GM19193 (cell line): ENCODE measurements around the gene BTRC.

ENCODE experiments used
- POLR2A ChIP-seq: IDR thresholded peaks from 4 replicates; pipeline ENCODE4 v1.6.1; 2011; ENCODE audit not compliant: insufficient read depth, insufficient read length; ENCODE audit errors: extremely low read depth

The BTRC gene

DNA sequence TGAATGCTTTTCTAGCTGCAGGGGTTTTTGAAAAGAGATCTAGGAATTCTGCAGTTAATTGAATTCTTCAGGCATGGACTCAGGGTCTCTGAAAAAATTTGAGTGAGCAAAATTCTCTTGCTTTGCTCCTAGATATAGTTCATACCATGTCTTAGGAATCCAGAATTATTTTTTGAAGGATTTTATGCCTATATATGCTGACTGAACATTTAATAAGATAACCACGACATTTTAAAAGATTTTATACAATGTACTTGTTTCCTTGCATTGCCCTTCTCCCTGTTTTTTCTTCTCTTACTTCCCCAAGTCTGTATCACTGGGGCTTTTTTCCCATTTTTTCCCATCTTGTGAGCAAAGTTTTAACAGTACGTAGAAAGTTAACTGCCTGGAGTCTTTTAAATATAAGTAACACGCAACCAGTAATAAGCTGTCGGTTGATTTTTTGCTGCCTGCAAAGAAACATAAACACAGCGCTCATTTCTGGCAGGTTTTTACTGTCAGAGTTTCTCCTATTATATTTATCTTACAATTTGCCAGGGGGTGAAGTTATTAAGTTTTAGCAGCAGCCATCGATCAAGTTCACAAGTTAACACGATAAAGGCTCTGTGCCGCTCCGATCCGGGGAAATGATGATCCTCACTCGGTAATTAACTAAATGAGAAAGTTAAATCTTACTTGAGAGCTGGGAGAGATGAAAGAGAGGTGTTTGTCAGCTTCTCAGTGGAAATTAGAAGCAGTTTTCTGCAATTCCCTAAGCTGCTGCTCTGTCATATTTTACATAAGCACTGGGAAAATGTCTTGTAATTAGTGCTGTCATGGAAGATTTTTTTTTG lies 153.1 kb downstream of the BTRC start:
- no peak for TF ChIP-seq POLR2A

DNA sequence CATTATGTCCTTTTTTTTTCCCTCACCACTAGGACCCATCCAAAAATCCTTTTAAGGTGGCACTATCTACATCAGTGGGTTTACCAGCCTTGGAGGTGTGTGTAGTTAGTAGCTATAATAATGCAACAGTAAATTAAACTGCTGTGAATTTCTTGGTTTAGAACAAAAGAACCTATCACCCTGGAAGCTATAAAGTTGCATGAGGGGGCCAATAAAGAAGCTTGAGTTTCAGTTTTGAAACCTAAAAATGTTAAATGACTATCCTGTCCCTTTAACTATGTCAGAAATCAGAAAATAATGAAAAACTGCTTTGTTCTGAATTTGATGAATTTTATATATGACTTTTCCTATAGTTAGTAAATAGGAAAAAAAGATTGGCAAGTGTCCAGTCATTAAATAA lies 153.9 kb downstream of the BTRC start:
- TF ChIP-seq POLR2A, result no peak

- no peak for TF ChIP-seq POLR2A
Observed at GRCh38 chr10:101511938-101512337, 158.0 kb downstream of the BTRC start.

DNA sequence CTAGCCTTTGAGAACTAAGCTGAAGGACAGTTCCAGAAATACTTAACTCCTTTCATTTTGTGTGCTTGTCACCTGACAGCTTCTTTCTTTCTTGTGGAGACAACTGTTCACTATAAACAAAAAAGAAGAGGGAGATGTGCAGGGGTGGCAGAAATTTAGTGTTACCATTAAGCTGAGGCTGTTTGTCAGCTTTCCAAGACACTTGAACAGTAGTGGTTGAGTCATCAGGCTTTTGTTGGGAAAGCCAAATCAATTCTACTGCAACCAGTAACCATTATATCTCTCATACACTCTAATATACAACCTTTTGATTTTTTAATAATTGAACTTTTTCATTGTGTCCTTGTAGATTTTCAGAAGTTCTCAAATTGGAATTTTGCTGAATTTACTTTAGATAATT lies 158.8 kb downstream of the BTRC start:
- TF ChIP-seq POLR2A, result no peak

DNA sequence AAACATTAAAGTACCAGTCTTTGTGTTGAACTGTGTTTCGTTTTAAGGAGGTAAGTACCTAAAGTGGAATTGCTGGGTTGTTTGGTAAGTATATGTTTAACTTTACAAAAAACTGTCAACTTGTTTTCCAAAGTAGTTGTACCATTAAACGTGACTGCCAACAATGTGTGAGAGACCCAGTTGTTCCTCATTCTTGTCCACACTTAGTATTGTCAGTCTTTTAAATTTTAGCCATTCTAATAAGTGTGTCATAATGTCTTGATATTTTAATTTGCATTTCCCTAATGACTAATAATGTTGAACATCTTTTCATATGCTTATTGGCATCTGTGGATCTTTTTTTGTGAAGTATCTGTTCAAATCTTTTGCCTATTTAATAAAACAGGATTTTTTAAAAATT lies 159.8 kb downstream of the BTRC start:
- TF ChIP-seq POLR2A, result no peak

GRCh38 chr10:101525848-101526247 lies 171.9 kb downstream of the BTRC start:
- TF ChIP-seq POLR2A, result no peak

- TF ChIP-seq POLR2A, result no peak
Observed at GRCh38 chr10:101529207-101529606, 175.2 kb downstream of the BTRC start.

GRCh38 chr10:101529725-101530553 lies 176.0 kb downstream of the BTRC start:
- no peak for TF ChIP-seq POLR2A

DNA sequence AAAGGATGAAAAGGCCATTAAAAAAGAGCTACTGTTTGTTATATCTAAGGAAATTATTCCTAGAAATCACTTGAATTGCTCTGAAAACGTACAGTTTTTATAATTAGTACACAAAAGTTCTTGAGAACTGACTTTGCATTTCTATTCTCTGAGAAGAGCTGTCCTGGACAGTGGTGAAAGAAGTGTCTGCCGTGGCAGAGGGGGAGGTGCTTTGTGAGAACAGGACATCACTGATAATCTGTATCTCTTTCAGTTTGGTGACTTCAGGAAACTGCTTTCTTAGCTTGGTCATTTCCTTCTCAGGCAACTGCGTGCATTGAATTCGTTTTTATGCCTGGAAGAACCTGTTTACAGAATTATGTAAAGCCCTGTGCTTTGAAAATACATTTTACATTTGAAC lies 182.0 kb downstream of the BTRC start:
- TF ChIP-seq POLR2A, result no peak

- TF ChIP-seq POLR2A, result no peak
Observed at GRCh38 chr10:101536800-101537199, 182.8 kb downstream of the BTRC start.

- no peak for TF ChIP-seq POLR2A
Observed at GRCh38 chr10:101538446-101538845, 184.5 kb downstream of the BTRC start.

DNA sequence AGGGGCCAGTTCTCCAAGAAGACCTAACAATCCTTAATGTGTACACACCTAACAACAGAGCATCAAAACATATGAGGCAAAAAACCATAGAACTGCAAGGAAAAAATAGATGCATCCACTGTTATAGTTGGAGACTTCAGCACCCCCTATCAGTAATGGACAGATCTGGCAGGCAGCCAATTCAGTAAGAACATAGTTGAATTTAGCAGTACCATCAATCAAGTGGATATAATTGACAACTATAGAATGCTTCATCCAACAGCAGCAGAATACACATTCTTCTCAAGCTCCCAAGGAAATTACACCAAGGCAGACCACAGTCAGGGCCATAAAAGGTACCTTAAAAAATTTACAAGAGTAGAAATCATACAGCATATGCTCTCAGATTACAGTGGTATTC lies 191.9 kb downstream of the BTRC start:
- TF ChIP-seq POLR2A, result no peak

DNA sequence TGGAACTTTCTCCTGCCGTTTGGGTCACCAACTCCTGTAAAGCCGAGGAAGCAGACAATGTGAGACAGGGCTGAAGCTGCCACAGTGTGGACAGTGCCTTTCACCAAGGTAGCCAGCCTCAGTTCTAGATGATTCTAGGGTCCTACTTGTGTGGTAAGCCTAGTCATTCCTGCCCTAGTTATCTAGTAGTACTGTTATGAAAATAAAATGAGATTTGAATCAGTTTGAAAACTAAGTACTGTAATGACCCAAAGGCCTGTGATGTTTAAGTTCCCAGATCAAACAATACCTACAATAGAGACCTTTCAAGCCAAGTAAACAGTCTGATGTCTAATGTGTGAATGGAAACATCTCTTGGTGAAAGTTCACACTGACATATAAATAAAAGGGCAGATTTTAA lies 197.0 kb downstream of the BTRC start:
- no peak for TF ChIP-seq POLR2A

- TF ChIP-seq POLR2A, result no peak
Observed at GRCh38 chr10:101552442-101552841, 198.5 kb downstream of the BTRC start.

- TF ChIP-seq POLR2A, result no peak
Observed at GRCh38 chr10:101557541-101557940, 203.6 kb downstream of the BTRC start.

- TF ChIP-seq POLR2A, result no peak
Observed at GRCh38 chr10:101558204-101558603, 204.2 kb downstream of the BTRC start.
